NB4 (cell line): ENCODE data around the gene COL4A6.

Source experiments
- DNase-seq: peaks from one replicate; pipeline ENCODE4 v3.0.0; 2010; ENCODE audit warnings: low read depth
- H3K4me3 ChIP-seq: one replicate; pipeline ENCODE4 v1.5.1; 2011; ENCODE audit warnings: mild to moderate bottlenecking, low read depth, low read length, moderate library complexity
- CTCF ChIP-seq: IDR thresholded peaks from one replicate; pipeline ENCODE4 v1.5.1; 2012; ENCODE audit warnings: low read depth, low read length
- MAX ChIP-seq: IDR thresholded peaks from 2 replicates; pipeline ENCODE4 v1.6.1; 2011; ENCODE audit warnings: low read depth, low read length
- MYC ChIP-seq: IDR thresholded peaks from 2 replicates; pipeline ENCODE4 v1.6.1; 2011; ENCODE audit warnings: low read depth, low read length
- POLR2A ChIP-seq: IDR thresholded peaks from 2 replicates; pipeline ENCODE4 v1.6.1; 2011; ENCODE audit warnings: mild to moderate bottlenecking; ENCODE audit not compliant: insufficient read length; ENCODE audit errors: extremely low read depth

Gene COL4A6

GRCh38 chrX:108211301-108211700, 226.9 kb downstream of the COL4A6 start:
- no peak overlapping the region for H3K4me3 ChIP-seq
- no peak for DNase-seq
- TF ChIP-seq MAX = no peak

- no peak overlapping the region for H3K4me3 ChIP-seq
- no peak for TF ChIP-seq CTCF
- TF ChIP-seq MYC = no peak
- no peak for TF ChIP-seq MAX
- TF ChIP-seq POLR2A = no peak
- no peak for DNase-seq
Measured at GRCh38 chrX:108209006-108209554, 229.1 kb downstream of the COL4A6 start.

GRCh38 chrX:108203540-108203939, 234.7 kb downstream of the COL4A6 start:
- TF ChIP-seq CTCF = no peak
- no peak for TF ChIP-seq MAX
- no peak for TF ChIP-seq MYC
- no peak for TF ChIP-seq POLR2A
- H3K4me3 ChIP-seq = no peak overlapping the region
- no peak for DNase-seq

- no peak overlapping the region for H3K4me3 ChIP-seq
- TF ChIP-seq MAX (no peak), CTCF (peak; percentile 59), MYC (no peak), POLR2A (no peak)
- DNase-seq = peak; percentile 22
Measured at GRCh38 chrX:108199691-108200090, 238.5 kb downstream of the COL4A6 start.

- no peak for TF ChIP-seq MAX
- no peak for TF ChIP-seq POLR2A
- TF ChIP-seq CTCF = no peak
- no peak for TF ChIP-seq MYC
- H3K4me3 ChIP-seq = no peak overlapping the region
Measured at GRCh38 chrX:108199041-108199440, 239.2 kb downstream of the COL4A6 start.

GRCh38 chrX:108198420-108198819, 239.8 kb downstream of the COL4A6 start:
- H3K4me3 ChIP-seq = no peak overlapping the region
- TF ChIP-seq MYC (no peak), MAX (no peak), CTCF (no peak), POLR2A (no peak)
- DNase-seq = no peak

More at GRCh38 chrX:108199041-108199440, 239.2 kb downstream of the COL4A6 start:
- DNase-seq = no peak
